ENCODE results near the gene ABL1.
"Not testable (repeated sequence)": the region's sequence is repeated elsewhere in the genome, so short reads cannot be mapped to it uniquely, and the experiment has no call there.

Gene ABL1

GRCh38 chr9:130908878-130909355 is 73.9 kb downstream of the ABL1 start:
- Histone ChIP-seq H2AFZ (ENCODE audit: low read depth) (no peak overlapping the region), H3K27me3 (ENCODE audit: insufficient read depth, low read depth) (peaks cover 86% of the 10 kb centered on the region), H3K9ac (no peak overlapping the region), H3K4me1 (ENCODE audit: low read depth, poor library complexity, severe bottlenecking) (no peaks in the 10 kb centered on the region), H3K36me3 (ENCODE audit: insufficient read depth) (no peaks in the 10 kb centered on the region), H3K79me2 (ENCODE audit: insufficient read depth, low read depth) (no peaks in the 10 kb centered on the region), H3K4me2 (no peak overlapping the region), H3K4me3 (IDR thresholded peaks at IDR 0.05; ENCODE audit: insufficient read depth, low read depth, low read length) (no peak overlapping the region), H3K27ac (no peak overlapping the region), H4K20me1 (ENCODE audit: insufficient read depth) (no peaks in the 10 kb centered on the region)
- TF ChIP-seq, protein P1, sequence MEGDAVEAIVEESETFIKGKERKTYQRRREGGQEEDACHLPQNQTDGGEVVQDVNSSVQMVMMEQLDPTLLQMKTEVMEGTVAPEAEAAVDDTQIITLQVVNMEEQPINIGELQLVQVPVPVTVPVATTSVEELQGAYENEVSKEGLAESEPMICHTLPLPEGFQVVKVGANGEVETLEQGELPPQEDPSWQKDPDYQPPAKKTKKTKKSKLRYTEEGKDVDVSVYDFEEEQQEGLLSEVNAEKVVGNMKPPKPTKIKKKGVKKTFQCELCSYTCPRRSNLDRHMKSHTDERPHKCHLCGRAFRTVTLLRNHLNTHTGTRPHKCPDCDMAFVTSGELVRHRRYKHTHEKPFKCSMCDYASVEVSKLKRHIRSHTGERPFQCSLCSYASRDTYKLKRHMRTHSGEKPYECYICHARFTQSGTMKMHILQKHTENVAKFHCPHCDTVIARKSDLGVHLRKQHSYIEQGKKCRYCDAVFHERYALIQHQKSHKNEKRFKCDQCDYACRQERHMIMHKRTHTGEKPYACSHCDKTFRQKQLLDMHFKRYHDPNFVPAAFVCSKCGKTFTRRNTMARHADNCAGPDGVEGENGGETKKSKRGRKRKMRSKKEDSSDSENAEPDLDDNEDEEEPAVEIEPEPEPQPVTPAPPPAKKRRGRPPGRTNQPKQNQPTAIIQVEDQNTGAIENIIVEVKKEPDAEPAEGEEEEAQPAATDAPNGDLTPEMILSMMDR (conservative IDR thresholded peaks at IDR 0.05; ENCODE audit: low read depth, low read length) = no peak

DNA sequence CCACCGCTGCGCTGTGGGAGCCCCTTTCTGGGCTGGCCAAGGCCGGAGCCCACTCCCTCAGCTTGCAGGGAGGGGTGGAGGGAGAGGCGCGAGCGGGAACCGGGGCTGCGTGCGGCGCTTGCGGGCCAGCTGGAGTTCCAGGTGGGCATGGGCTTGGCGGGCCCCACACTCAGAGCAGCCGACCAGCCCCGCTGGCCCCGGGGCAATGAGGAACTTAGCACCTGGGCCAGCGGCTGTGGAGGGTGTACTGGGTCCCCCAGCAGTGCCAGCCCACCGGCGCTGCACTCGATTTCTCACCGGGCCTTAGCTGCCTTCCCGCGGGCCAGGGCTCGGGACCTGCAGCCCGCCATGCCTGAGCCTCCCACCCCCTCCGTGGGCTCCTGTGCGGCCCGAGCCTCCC is 75.0 kb downstream of the ABL1 start:
- H3K79me2 ChIP-seq (ENCODE audit: insufficient read depth, low read depth); H3K4me1 ChIP-seq (ENCODE audit: low read depth, poor library complexity, severe bottlenecking); H4K20me1 ChIP-seq (ENCODE audit: insufficient read depth); H2AFZ ChIP-seq (ENCODE audit: low read depth); H3K27ac ChIP-seq; H3K4me3 ChIP-seq (IDR thresholded peaks at IDR 0.05; ENCODE audit: insufficient read depth, low read depth, low read length); H3K9ac ChIP-seq; H3K36me3 ChIP-seq (ENCODE audit: insufficient read depth); H3K4me2 ChIP-seq: not testable (repeated sequence)
- peaks cover 87% of the 10 kb centered on the region for H3K27me3 ChIP-seq (ENCODE audit: insufficient read depth, low read depth)

- not testable (repeated sequence) for H3K9ac ChIP-seq; H4K20me1 ChIP-seq (ENCODE audit: insufficient read depth); H3K27ac ChIP-seq; H3K79me2 ChIP-seq (ENCODE audit: insufficient read depth, low read depth); H2AFZ ChIP-seq (ENCODE audit: low read depth); H3K4me2 ChIP-seq; H3K36me3 ChIP-seq (ENCODE audit: insufficient read depth); H3K4me1 ChIP-seq (ENCODE audit: low read depth, poor library complexity, severe bottlenecking); H3K4me3 ChIP-seq (IDR thresholded peaks at IDR 0.05; ENCODE audit: insufficient read depth, low read depth, low read length)
- H3K27me3 ChIP-seq (ENCODE audit: insufficient read depth, low read depth) = peaks cover 87% of the 10 kb centered on the region
Measured at GRCh38 chr9:130910670-130911069, 75.6 kb downstream of the ABL1 start.

DNA sequence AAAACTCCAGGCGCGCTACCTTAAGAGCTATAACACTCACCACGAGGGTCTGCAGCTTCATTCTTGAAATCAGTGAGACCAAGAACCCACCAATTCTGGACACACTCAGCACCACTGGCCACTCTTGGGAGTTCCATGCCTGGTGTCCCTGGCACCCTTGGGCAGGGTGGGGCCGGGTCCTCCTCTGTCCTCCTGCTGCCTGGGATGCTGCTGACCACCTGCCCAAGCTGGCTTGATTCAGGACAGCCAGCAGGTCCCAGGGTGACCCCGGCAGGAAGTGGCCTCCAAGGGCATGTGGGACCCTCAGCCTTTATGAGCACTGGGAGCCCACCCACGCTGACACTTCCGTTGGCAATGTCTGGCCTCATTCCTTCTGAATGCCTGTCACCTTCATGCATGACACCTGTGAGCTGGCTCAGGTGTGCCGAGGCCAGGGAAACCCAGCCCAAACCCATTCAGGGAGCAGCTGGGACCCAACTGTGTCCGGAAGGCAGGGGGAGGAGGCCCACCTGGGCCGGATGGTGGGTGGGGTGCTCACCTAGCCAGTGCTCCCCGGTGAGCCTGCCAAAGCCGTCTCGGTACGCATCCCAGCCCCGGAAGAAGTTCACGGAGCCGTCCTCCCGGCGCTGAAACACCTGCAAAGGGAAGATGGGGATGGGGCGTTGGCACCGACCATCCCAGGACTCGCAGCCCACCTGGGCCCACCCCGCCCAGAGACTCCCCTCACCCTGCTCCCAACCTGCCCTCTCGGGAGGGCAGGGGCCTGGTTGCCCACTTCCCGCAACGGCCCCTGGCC is 76.4 kb downstream of the ABL1 start:
- Histone ChIP-seq H3K4me2 (no peak overlapping the region), H2AFZ (ENCODE audit: low read depth) (no peak overlapping the region), H3K4me1 (ENCODE audit: low read depth, poor library complexity, severe bottlenecking) (no peaks in the 10 kb centered on the region), H4K20me1 (ENCODE audit: insufficient read depth) (no peaks in the 10 kb centered on the region), H3K79me2 (ENCODE audit: insufficient read depth, low read depth) (no peaks in the 10 kb centered on the region), H3K36me3 (ENCODE audit: insufficient read depth) (no peaks in the 10 kb centered on the region), H3K27me3 (ENCODE audit: insufficient read depth, low read depth) (peaks cover 87% of the 10 kb centered on the region), H3K4me3 (IDR thresholded peaks at IDR 0.05; ENCODE audit: insufficient read depth, low read depth, low read length) (no peak overlapping the region), H3K27ac (no peak overlapping the region), H3K9ac (no peak overlapping the region)
- TF ChIP-seq, protein P1 (conservative IDR thresholded peaks at IDR 0.05; ENCODE audit: low read depth, low read length) = no peak

- TF ChIP-seq, protein P1 (conservative IDR thresholded peaks at IDR 0.05; ENCODE audit: low read depth, low read length) = no peak
- Histone ChIP-seq H3K4me3 (IDR thresholded peaks at IDR 0.05; ENCODE audit: insufficient read depth, low read depth, low read length) (no peak overlapping the region), H4K20me1 (ENCODE audit: insufficient read depth) (no peaks in the 10 kb centered on the region), H3K79me2 (ENCODE audit: insufficient read depth, low read depth) (no peaks in the 10 kb centered on the region), H3K4me2 (no peak overlapping the region), H3K9ac (no peak overlapping the region), H3K27ac (no peak overlapping the region), H3K4me1 (ENCODE audit: low read depth, poor library complexity, severe bottlenecking) (no peaks in the 10 kb centered on the region), H3K36me3 (ENCODE audit: insufficient read depth) (no peaks in the 10 kb centered on the region), H2AFZ (ENCODE audit: low read depth) (no peak overlapping the region), H3K27me3 (ENCODE audit: insufficient read depth, low read depth) (peaks cover 90% of the 10 kb centered on the region)
Measured at GRCh38 chr9:130912932-130913598, 78.0 kb downstream of the ABL1 start.
